Stimulated activated CD8-positive, alpha-beta memory T cell treated with anti-CD3 and anti-CD28 coated beads, Interleukin-12 subunit alpha, Interleukin-12 subunit beta, amount 100 ng/mL, for 4 hours (primary cell): ENCODE results near the gene TSSC4.

ENCODE experiments used
- DNase-seq: peaks from one replicate; pipeline ENCODE4 v3.0.0-alpha.2; 2020; ENCODE audit warnings: low read depth

Gene TSSC4

GRCh38 chr11:2419638-2420501 lies 19.3 kb downstream of the TSSC4 start:
- peak; percentile 34 for DNase-seq

- DNase-seq, result peak; percentile 46
These were observed 20.1 kb downstream of the TSSC4 start for GRCh38 chr11:2420502-2421225.

- no peak for DNase-seq
These were observed 20.9 kb downstream of the TSSC4 start for GRCh38 chr11:2421226-2421994.

- no peak for DNase-seq
These were observed 21.4 kb downstream of the TSSC4 start for GRCh38 chr11:2421996-2422395.

GRCh38 chr11:2422461-2423156 lies 22.1 kb downstream of the TSSC4 start:
- DNase-seq, result no peak

- no peak for DNase-seq
These were observed 22.8 kb downstream of the TSSC4 start for GRCh38 chr11:2423157-2424025.

- no peak for DNase-seq
These were observed 24.4 kb downstream of the TSSC4 start for GRCh38 chr11:2424811-2425495.

- DNase-seq, result no peak
These were observed 25.0 kb downstream of the TSSC4 start for GRCh38 chr11:2425506-2425905.

- no peak for DNase-seq
These were observed 25.7 kb downstream of the TSSC4 start for GRCh38 chr11:2426221-2426620.

GRCh38 chr11:2426826-2427521 lies 26.4 kb downstream of the TSSC4 start:
- DNase-seq, result no peak

GRCh38 chr11:2427721-2428321 lies 27.3 kb downstream of the TSSC4 start:
- no peak for DNase-seq

- DNase-seq, result peak; percentile 62
These were observed 27.8 kb downstream of the TSSC4 start for GRCh38 chr11:2428322-2428795.

GRCh38 chr11:2431395-2431794 lies 30.8 kb downstream of the TSSC4 start:
- DNase-seq, result no peak

- no peak for DNase-seq
These were observed 31.6 kb downstream of the TSSC4 start for GRCh38 chr11:2432171-2432621.

- no peak for DNase-seq
These were observed 32.1 kb downstream of the TSSC4 start for GRCh38 chr11:2432628-2433071.

- DNase-seq, result no peak
These were observed 32.8 kb downstream of the TSSC4 start for GRCh38 chr11:2433106-2433925.

GRCh38 chr11:2434008-2434407 lies 33.5 kb downstream of the TSSC4 start:
- no peak for DNase-seq
